ENCODE results near the gene CPM. TPM values are rescaled to one million over a fixed set of nuclear protein-coding genes. Genes with fewer than 3 reads are reported as not detected.

CPM gene
- total RNA-seq, 1 experiment from 2014 or later, result 3.1 TPM

DNA sequence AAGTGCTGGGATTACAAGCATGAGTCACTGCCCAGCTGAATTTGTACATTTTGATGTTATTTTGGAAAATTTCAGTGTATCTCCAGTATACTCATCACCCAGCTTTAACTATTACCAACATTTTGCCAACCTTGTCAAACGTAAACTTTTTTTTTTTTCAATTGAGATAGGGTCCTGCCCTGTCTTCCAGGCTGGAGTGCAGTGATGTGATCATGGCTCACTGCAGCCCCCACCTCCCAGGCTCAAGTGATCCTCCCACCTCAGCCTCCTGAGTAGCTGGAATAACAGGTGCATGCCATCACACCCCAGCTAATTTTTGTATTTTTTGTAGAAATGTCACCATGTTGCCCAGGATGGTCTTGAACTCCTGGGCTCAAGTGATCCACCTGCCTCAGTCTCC, 95.8 kb downstream of the CPM start:
- no TSS peak for BruUV-seq (replicated peaks)
- H3K9ac ChIP-seq (ENCODE audit: low read length), result no peak overlapping the region
- CTCF ChIA-PET, result no interaction called here
- H4K20me1 ChIP-seq (ENCODE audit: low read length), result no peaks in the 10 kb centered on the region
- H3K27me3 ChIP-seq (ENCODE audit: low read length), result no peaks in the 10 kb centered on the region
- H3K79me2 ChIP-seq (ENCODE audit: low read length), result no peaks in the 10 kb centered on the region
- DNase-seq (no peak), ATAC-seq (no peak)
- no peak overlapping the region for H2AFZ ChIP-seq (ENCODE audit: low read length)
- no peaks in the 10 kb centered on the region for H3F3A ChIP-seq (ENCODE audit: low read length, unreplicated experiment)
- H3K4me1 ChIP-seq (ENCODE audit: insufficient read depth, low read length), result no peaks in the 10 kb centered on the region
- H3K4me3 ChIP-seq (ENCODE audit: low read length), result no peak overlapping the region
- TF ChIP-seq, protein P1, sequence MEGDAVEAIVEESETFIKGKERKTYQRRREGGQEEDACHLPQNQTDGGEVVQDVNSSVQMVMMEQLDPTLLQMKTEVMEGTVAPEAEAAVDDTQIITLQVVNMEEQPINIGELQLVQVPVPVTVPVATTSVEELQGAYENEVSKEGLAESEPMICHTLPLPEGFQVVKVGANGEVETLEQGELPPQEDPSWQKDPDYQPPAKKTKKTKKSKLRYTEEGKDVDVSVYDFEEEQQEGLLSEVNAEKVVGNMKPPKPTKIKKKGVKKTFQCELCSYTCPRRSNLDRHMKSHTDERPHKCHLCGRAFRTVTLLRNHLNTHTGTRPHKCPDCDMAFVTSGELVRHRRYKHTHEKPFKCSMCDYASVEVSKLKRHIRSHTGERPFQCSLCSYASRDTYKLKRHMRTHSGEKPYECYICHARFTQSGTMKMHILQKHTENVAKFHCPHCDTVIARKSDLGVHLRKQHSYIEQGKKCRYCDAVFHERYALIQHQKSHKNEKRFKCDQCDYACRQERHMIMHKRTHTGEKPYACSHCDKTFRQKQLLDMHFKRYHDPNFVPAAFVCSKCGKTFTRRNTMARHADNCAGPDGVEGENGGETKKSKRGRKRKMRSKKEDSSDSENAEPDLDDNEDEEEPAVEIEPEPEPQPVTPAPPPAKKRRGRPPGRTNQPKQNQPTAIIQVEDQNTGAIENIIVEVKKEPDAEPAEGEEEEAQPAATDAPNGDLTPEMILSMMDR (conservative IDR thresholded peaks at IDR 0.05; ENCODE audit: low read depth, low read length), result no peak
- no peak for TF ChIP-seq EZH2 (IDR thresholded peaks at IDR 0.05; ENCODE audit: low read length, unreplicated experiment)
- TF ChIP-seq EZH2phosphoT487 (IDR thresholded peaks at IDR 0.05; ENCODE audit: borderline replicate concordance, low read length), result no peak
- no peak overlapping the region for H3K27ac ChIP-seq (ENCODE audit: low read length)
- POLR2A ChIA-PET (ENCODE audit: unreplicated experiment), result no interaction called here
- no peaks in the 10 kb centered on the region for H3K9me2 ChIP-seq (replicated peaks; ENCODE audit: low read length)
- H3K4me2 ChIP-seq (ENCODE audit: low read length), result no peak overlapping the region
- intact Hi-C loops (cut with micrococcal nuclease), result no loop called here
- H3K36me3 ChIP-seq (ENCODE audit: low read depth, low read length), result peaks cover 63% of the 10 kb centered on the region
- H3K9me3 ChIP-seq (ENCODE audit: low read length), result no peaks in the 10 kb centered on the region

DNA sequence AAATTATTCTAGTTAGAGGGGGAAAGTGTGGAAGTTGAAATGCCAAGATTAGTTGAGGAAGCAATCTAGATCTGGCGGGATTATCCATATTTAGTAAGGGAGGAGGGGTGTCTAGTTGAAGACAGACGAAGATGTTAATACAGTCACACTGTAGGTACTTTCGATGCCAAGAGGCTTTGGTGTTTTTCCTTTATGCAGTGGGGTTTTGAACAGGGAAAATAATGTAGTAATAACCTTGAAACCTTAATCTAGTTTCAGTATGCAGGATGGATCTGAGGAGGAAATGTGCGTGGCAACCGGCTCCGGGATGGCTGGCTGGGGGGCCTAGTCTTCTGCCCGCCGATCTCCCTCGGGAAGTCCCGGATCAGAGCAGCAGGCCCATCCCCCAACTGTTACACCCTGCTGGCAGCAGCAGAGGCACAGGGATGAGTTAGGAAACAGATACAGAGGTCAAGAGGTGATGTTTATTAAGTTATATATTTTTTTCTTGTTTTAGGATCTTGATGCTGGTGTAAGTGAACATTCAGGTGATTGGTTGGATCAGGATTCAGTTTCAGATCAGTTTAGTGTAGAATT, 97.5 kb downstream of the CPM start:
- H3K9me2 ChIP-seq (replicated peaks; ENCODE audit: low read length), result no peaks in the 10 kb centered on the region
- peaks cover 63% of the 10 kb centered on the region for H3K36me3 ChIP-seq (ENCODE audit: low read depth, low read length)
- H3K79me2 ChIP-seq (ENCODE audit: low read length), result no peaks in the 10 kb centered on the region; the same call in 1 of the 2 replicates
- BruUV-seq (replicated peaks), result no TSS peak
- H3K4me2 ChIP-seq (ENCODE audit: low read length), result no peak overlapping the region
- no peaks in the 10 kb centered on the region for H4K20me1 ChIP-seq (ENCODE audit: low read length)
- no peaks in the 10 kb centered on the region for H3K27me3 ChIP-seq (ENCODE audit: low read length)
- no peak for ATAC-seq
- no peaks in the 10 kb centered on the region for H3K9me3 ChIP-seq (ENCODE audit: low read length)
- H3K4me1 ChIP-seq (ENCODE audit: insufficient read depth, low read length), result no peaks in the 10 kb centered on the region
- CTCF ChIA-PET, result no interaction called here
- H3K4me3 ChIP-seq (ENCODE audit: low read length), result no peak overlapping the region
- no peaks in the 10 kb centered on the region for H3F3A ChIP-seq (ENCODE audit: low read length, unreplicated experiment)
- no peak for DNase-seq
- TF ChIP-seq, protein P1 (conservative IDR thresholded peaks at IDR 0.05; ENCODE audit: low read depth, low read length), result no peak
- TF ChIP-seq EZH2phosphoT487 (IDR thresholded peaks at IDR 0.05; ENCODE audit: borderline replicate concordance, low read length), result no peak
- no peak for TF ChIP-seq EZH2 (IDR thresholded peaks at IDR 0.05; ENCODE audit: low read length, unreplicated experiment)
- H3K27ac ChIP-seq (ENCODE audit: low read length), result no peak overlapping the region
- no peak overlapping the region for H2AFZ ChIP-seq (ENCODE audit: low read length)
- intact Hi-C loops (cut with micrococcal nuclease), result no loop called here
- H3K9ac ChIP-seq (ENCODE audit: low read length), result no peak overlapping the region
- POLR2A ChIA-PET (ENCODE audit: unreplicated experiment), result no interaction called here

- H3K79me2 ChIP-seq (ENCODE audit: low read length), result no peaks in the 10 kb centered on the region; the same call in 1 of the 2 replicates
- CTCF ChIA-PET, result no interaction called here
These were observed 99.5 kb downstream of the CPM start for GRCh38 chr12:68833508-68833907.

More at GRCh38 chr12:68833508-68833907, 99.5 kb downstream of the CPM start:
- H3K9me3 ChIP-seq (ENCODE audit: low read length), result no peaks in the 10 kb centered on the region
- H3K36me3 ChIP-seq (ENCODE audit: low read depth, low read length), result peaks cover 61% of the 10 kb centered on the region
- H3K4me3 ChIP-seq (ENCODE audit: low read length), result no peak overlapping the region
- no peaks in the 10 kb centered on the region for H3K4me1 ChIP-seq (ENCODE audit: insufficient read depth, low read length)
- ATAC-seq, result no peak
- H3K4me2 ChIP-seq (ENCODE audit: low read length), result no peak overlapping the region
- no peaks in the 10 kb centered on the region for H3K9me2 ChIP-seq (replicated peaks; ENCODE audit: low read length)
- no peak overlapping the region for H3K27ac ChIP-seq (ENCODE audit: low read length)
- no peak overlapping the region for H2AFZ ChIP-seq (ENCODE audit: low read length)
- no peaks in the 10 kb centered on the region for H3K27me3 ChIP-seq (ENCODE audit: low read length)
- no peak for DNase-seq
- no peaks in the 10 kb centered on the region for H3F3A ChIP-seq (ENCODE audit: low read length, unreplicated experiment)
- intact Hi-C loops (cut with micrococcal nuclease), result no loop called here
- H4K20me1 ChIP-seq (ENCODE audit: low read length), result no peaks in the 10 kb centered on the region
- no peak overlapping the region for H3K9ac ChIP-seq (ENCODE audit: low read length)
- TF ChIP-seq, protein P1 (conservative IDR thresholded peaks at IDR 0.05; ENCODE audit: low read depth, low read length), result no peak
- TF ChIP-seq EZH2 (IDR thresholded peaks at IDR 0.05; ENCODE audit: low read length, unreplicated experiment), result no peak
- TF ChIP-seq EZH2phosphoT487 (IDR thresholded peaks at IDR 0.05; ENCODE audit: borderline replicate concordance, low read length), result no peak
- BruUV-seq (replicated peaks), result no TSS peak
- POLR2A ChIA-PET (ENCODE audit: unreplicated experiment), result no interaction called here
